ENCODE measurements around the gene BBC3. TPM values are rescaled to one million over a fixed set of nuclear protein-coding genes. Genes with fewer than 3 reads are reported as not detected.
A peak's percentile ranks its signal among the peaks of the same experiment; 100 is the strongest.

The BBC3 gene
- total RNA-seq, 2 experiments from 2014 or later: 23.2 to 26.2 TPM

DNA sequence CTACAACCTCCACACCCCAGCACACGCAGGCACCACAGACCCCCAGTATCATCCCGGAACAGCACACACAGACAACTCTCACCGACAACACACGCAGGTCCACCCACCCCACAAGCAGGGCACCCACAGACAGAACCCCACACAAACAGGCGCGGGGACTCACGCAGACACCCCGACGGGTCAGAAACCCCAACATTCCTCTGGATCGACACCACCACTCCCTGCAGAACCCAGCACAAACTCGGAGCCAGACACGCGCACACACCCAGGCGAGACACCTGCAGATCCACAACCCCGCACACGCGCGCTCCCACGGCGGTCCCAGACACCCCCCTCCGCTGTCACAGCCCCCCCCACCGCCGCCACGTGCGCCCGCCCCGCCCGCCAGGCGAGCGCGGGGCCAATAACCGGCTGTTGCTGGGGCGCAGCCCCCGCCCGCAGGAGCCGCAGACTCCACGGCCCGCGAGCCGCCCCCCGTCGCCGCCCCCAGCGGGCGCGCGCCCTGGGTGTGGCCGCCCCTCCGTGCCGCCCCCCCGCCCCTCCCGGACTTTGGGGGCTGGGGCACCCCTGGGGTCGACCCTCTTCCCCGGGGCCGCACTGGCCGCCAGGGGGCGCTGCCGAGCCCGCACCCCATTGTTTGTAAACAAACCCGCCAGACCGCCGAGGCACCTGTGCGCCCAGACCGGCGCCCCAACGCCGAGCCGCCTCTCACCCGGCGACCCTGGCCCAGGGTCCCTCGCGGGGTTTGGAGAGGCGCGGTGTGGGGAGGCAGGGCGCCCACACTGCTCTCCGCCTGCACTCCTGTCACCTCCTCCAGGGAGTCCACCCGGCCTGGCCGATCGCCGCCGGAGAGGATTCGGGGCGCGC is 712 bp downstream of the BBC3 start:
- H3K27ac Mint-ChIP-seq: peak overlapping the region; percentile 23
- intact Hi-C loops (cut with micrococcal nuclease): no loop called here
- H3K4me1 Mint-ChIP-seq (ENCODE audit: low read depth): peaks cover 24% of the 10 kb centered on the region
- POLR2A ChIA-PET: interaction anchor here (1.5 kb wide), 1 partner anchor 14 kb away, joined by 6 read pairs; no protein-coding TSS in a partner anchor
- DNase-seq (peak; percentile 87), ATAC-seq (peak; percentile 2)
- H3K36me3 Mint-ChIP-seq (ENCODE audit: low read depth): peaks cover 9% of the 10 kb centered on the region
- no peaks in the 10 kb centered on the region for H3K9me3 Mint-ChIP-seq
- TF ChIP-seq, protein P1, sequence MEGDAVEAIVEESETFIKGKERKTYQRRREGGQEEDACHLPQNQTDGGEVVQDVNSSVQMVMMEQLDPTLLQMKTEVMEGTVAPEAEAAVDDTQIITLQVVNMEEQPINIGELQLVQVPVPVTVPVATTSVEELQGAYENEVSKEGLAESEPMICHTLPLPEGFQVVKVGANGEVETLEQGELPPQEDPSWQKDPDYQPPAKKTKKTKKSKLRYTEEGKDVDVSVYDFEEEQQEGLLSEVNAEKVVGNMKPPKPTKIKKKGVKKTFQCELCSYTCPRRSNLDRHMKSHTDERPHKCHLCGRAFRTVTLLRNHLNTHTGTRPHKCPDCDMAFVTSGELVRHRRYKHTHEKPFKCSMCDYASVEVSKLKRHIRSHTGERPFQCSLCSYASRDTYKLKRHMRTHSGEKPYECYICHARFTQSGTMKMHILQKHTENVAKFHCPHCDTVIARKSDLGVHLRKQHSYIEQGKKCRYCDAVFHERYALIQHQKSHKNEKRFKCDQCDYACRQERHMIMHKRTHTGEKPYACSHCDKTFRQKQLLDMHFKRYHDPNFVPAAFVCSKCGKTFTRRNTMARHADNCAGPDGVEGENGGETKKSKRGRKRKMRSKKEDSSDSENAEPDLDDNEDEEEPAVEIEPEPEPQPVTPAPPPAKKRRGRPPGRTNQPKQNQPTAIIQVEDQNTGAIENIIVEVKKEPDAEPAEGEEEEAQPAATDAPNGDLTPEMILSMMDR (IDR thresholded peaks at IDR 0.05): peak; percentile 99
- CTCF ChIA-PET: interaction anchor here (0.9 to 1.0 kb wide), 2 partner anchors 14 to 16 kb away, joined by 3 to 5 read pairs; no protein-coding TSS in a partner anchor
- no peaks in the 10 kb centered on the region for H3K27me3 Mint-ChIP-seq
- H3K4me3 Mint-ChIP-seq: peak overlapping the region; percentile 54

DNA sequence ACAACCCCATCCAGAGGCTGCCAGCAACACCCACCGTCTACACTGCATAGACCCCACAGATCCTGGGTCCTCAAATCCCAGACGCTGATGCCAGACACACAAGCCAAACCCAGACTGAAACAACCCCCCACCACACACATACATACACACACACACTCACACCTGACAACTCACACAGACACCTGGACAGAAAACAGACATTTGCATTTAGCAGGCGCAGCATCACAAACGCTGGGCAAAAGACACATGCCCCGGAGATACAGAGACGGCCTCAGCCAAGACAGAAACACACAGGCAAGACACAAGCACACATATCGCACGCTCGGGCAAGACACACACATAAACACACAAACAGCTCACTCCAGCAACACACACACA is 1.3 kb downstream of the BBC3 start:
- no peaks in the 10 kb centered on the region for H3K27me3 Mint-ChIP-seq
- TF ChIP-seq, protein P1 (IDR thresholded peaks at IDR 0.05): no peak
- H3K27ac Mint-ChIP-seq: no peak overlapping the region
- intact Hi-C loops (cut with micrococcal nuclease): loop anchor here (2.0 to 5.0 kb wide), 2 partner anchors 13 to 42 kb away; no protein-coding TSS in a partner anchor
- H3K9me3 Mint-ChIP-seq: no peaks in the 10 kb centered on the region
- H3K36me3 Mint-ChIP-seq (ENCODE audit: low read depth): peaks cover 10% of the 10 kb centered on the region
- H3K4me3 Mint-ChIP-seq: no peak overlapping the region
- H3K4me1 Mint-ChIP-seq (ENCODE audit: low read depth): peaks cover 24% of the 10 kb centered on the region
- CTCF ChIA-PET: interaction anchor here (0.9 to 1.0 kb wide), 2 partner anchors 15 to 17 kb away, joined by 3 to 5 read pairs; no protein-coding TSS in a partner anchor
- DNase-seq (peak; percentile 48), ATAC-seq (no peak)
- POLR2A ChIA-PET: interaction anchor here (1.0 to 1.5 kb wide), 2 partner anchors 11 to 14 kb away, joined by 3 to 6 read pairs; no protein-coding TSS in a partner anchor

DNA sequence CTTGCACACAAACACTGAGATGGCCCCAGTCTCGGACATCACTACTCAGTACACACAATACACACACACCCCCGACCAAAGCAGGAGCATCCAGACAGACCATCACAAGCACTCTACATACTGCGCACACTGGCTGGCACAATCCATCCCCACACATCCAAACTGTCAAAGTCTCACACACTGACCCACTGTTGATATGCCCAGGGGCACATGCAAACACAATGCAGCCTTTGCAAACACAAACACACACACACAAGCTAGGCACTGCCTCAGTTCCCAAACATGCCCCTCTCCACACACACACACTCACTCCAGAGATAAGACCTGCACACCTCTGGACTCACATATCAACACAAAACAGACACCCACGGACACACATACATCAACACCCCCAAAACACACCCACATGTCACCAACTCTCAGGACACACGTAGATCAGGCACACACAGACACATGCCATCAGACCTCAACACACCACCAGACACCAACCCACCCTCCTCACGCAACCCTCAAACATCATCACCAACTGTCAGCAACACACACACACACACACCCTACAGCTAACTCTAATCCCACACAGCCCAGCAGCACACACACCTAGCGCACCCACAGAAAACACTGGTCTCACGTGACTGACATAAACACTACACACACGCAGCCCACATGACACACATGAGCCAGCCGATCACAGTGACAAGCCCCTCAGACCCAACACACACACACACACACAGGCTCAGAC is 1.9 kb downstream of the BBC3 start:
- Mint-ChIP-seq H3K9me3 (no peaks in the 10 kb centered on the region), H3K4me1 (ENCODE audit: low read depth) (peaks cover 24% of the 10 kb centered on the region), H3K36me3 (ENCODE audit: low read depth) (peaks cover 10% of the 10 kb centered on the region), H3K27me3 (no peaks in the 10 kb centered on the region), H3K27ac (no peak overlapping the region), H3K4me3 (no peak overlapping the region)
- ChIA-PET POLR2A (interaction anchor here (1.0 to 1.5 kb wide), 2 partner anchors 12 to 15 kb away, joined by 3 to 6 read pairs; no protein-coding TSS in a partner anchor), CTCF (interaction anchor here (0.9 to 1.0 kb wide), 2 partner anchors 15 to 18 kb away, joined by 3 to 5 read pairs; no protein-coding TSS in a partner anchor)
- ATAC-seq: no peak
- TF ChIP-seq, protein P1 (IDR thresholded peaks at IDR 0.05): no peak
- DNase-seq: peak; percentile 51
- intact Hi-C loops (cut with micrococcal nuclease): loop anchor here (2.0 to 5.0 kb wide), 2 partner anchors 14 to 42 kb away; no protein-coding TSS in a partner anchor

DNA sequence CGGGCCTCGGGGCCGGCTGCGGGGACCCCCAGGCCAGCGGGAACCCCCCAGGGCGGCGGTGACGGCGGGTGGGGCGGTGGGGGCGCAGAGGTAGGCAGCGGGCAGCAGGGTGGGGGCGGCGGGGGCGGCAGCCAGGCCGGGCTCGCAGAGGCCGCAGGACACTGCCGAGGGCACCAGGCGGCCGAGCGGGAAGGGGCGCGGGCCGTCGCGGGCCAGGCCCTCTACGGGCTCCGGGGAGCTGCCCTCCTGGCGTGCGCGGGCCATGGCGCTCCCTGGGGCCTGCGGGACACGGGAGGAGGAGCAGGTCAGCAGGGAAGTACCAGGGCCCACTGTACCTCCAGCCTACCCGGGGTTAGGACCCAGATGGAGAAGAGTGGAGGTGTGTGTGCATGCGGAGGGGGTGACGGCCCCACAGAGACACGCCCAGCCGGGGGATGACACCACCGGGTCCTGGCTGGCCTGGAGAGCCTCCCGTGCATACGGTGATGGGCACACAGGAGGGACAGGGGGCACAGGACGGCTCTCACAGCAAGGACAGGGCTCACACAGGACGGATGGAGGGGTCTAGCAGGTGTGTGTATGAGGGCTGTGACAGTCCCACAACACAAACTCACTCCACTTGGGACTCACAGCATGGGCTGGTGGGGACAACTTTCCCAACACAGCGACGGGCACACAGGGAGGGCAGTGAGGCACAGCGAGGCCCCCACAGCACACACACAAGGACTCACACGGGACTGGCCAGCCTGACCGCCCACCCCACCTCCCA is 2.6 kb downstream of the BBC3 start:
- ChIA-PET CTCF (interaction anchor here (1.0 to 6.5 kb wide), 3 partner anchors 17 to 19 kb away, joined by 3 to 68 read pairs (median 65); no protein-coding TSS in a partner anchor), POLR2A (interaction anchor here (1.0 to 4.0 kb wide), 7 partner anchors 11 to 71 kb away, joined by 3 to 38 read pairs (median 10); no protein-coding TSS in a partner anchor)
- TF ChIP-seq, protein P1 (IDR thresholded peaks at IDR 0.05): no peak
- H3K36me3 Mint-ChIP-seq (ENCODE audit: low read depth): peaks cover 13% of the 10 kb centered on the region
- no peaks in the 10 kb centered on the region for H3K27me3 Mint-ChIP-seq
- H3K4me3 Mint-ChIP-seq: peak overlapping the region; percentile 82
- peaks cover 24% of the 10 kb centered on the region for H3K4me1 Mint-ChIP-seq (ENCODE audit: low read depth)
- no peak overlapping the region for H3K27ac Mint-ChIP-seq
- peak; percentile 80 for DNase-seq
- intact Hi-C loops (cut with micrococcal nuclease): loop anchor here (2.0 to 5.0 kb wide), 2 partner anchors 14 to 41 kb away; no protein-coding TSS in a partner anchor
- H3K9me3 Mint-ChIP-seq: no peaks in the 10 kb centered on the region
- peak; percentile 21 for ATAC-seq

All from activated CD8-positive, alpha-beta T cell treated with anti-CD3 and anti-CD28 coated beads for 36 hours (primary cell).